ENCODE results near the gene LDLR.

Gene LDLR

DNA sequence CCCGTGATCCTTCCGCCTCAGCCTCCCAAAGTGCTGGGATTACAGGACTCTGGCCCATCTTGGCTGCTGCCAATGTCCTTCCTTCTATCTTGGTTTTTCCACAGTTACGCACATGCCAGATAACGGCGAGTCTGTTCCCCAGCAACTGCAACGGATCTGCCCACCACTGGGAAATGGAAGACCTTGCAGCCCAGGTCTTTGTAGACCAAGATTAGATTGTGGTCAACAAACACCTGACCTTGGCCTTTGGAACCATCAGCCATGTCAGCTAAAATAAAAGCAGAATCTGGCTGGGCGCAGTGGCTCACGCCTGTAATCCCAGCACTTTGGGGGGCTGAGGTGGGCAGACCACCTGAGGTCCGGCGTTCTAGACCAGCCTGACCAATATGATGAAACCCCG lies 10.4 kb upstream of the LDLR start:
- no peak overlapping the region for H3K4me2 ChIP-seq (ENCODE audit: low read depth, low read length, poor library complexity, severe bottlenecking)

DNA sequence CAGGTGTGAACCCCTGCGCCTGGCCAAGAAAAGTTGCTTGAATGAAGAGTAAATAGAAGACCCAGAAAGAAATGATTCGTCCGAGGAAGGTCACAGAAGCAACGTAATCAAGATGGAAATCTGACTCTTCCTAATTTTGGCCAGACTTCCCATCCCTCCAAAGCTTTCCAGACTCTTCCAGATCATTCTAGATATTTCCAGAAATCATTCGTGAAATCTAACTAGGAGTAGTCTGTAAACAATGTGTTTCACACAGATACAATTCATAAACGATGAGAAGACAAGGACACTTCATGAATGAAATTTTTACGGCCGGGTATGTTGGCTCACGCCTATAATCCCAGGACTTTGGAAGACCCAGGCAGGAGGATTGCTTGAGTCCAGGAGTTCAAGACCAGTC lies 9.3 kb upstream of the LDLR start:
- no peaks in the 10 kb centered on the region for H3K9me2 ChIP-seq (replicated peaks; ENCODE audit: insufficient read depth, low read length)
- H3K4me2 ChIP-seq (ENCODE audit: low read depth, low read length, poor library complexity, severe bottlenecking): no peak overlapping the region
- H3F3A ChIP-seq (ENCODE audit: insufficient read depth): no peaks in the 10 kb centered on the region
- no peak overlapping the region for H3K9ac ChIP-seq (ENCODE audit: low read length)
- no peaks in the 10 kb centered on the region for H3K9me3 ChIP-seq (ENCODE audit: insufficient read depth, low read length)
- H3K79me2 ChIP-seq (ENCODE audit: insufficient read depth, low read length): no peaks in the 10 kb centered on the region
- H3K4me3 ChIP-seq (ENCODE audit: insufficient read depth, low read length, poor library complexity, severe bottlenecking): no peak overlapping the region
- H3K27ac ChIP-seq (ENCODE audit: low read depth, low read length): no peak overlapping the region
- H3K27me3 ChIP-seq (ENCODE audit: low read length): no peaks in the 10 kb centered on the region
- H3K36me3 ChIP-seq (ENCODE audit: low read length): no peaks in the 10 kb centered on the region
- no peak overlapping the region for H2AFZ ChIP-seq (ENCODE audit: low read depth, low read length, severe bottlenecking)
- TF ChIP-seq, protein P1, sequence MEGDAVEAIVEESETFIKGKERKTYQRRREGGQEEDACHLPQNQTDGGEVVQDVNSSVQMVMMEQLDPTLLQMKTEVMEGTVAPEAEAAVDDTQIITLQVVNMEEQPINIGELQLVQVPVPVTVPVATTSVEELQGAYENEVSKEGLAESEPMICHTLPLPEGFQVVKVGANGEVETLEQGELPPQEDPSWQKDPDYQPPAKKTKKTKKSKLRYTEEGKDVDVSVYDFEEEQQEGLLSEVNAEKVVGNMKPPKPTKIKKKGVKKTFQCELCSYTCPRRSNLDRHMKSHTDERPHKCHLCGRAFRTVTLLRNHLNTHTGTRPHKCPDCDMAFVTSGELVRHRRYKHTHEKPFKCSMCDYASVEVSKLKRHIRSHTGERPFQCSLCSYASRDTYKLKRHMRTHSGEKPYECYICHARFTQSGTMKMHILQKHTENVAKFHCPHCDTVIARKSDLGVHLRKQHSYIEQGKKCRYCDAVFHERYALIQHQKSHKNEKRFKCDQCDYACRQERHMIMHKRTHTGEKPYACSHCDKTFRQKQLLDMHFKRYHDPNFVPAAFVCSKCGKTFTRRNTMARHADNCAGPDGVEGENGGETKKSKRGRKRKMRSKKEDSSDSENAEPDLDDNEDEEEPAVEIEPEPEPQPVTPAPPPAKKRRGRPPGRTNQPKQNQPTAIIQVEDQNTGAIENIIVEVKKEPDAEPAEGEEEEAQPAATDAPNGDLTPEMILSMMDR (IDR thresholded peaks at IDR 0.05; ENCODE audit: insufficient read depth, low read length, poor library complexity, severe bottlenecking): no peak
- TF ChIP-seq EZH2phosphoT487 (conservative IDR thresholded peaks at IDR 0.05; ENCODE audit: low read length): no peak
- no peaks in the 10 kb centered on the region for H4K20me1 ChIP-seq (ENCODE audit: low read depth, low read length)

More for the DNA sequence above, 10.4 kb upstream of the LDLR start:
- H3K36me3 ChIP-seq (ENCODE audit: low read length): no peaks in the 10 kb centered on the region
- no peaks in the 10 kb centered on the region for H3F3A ChIP-seq (ENCODE audit: insufficient read depth)
- no peaks in the 10 kb centered on the region for H3K9me2 ChIP-seq (replicated peaks; ENCODE audit: insufficient read depth, low read length)
- H2AFZ ChIP-seq (ENCODE audit: low read depth, low read length, severe bottlenecking): no peak overlapping the region
- no peaks in the 10 kb centered on the region for H4K20me1 ChIP-seq (ENCODE audit: low read depth, low read length)
- no peaks in the 10 kb centered on the region for H3K27me3 ChIP-seq (ENCODE audit: low read length)
- no peaks in the 10 kb centered on the region for H3K9me3 ChIP-seq (ENCODE audit: insufficient read depth, low read length)
- H3K9ac ChIP-seq (ENCODE audit: low read length): no peak overlapping the region
- H3K27ac ChIP-seq (ENCODE audit: low read depth, low read length): no peak overlapping the region
- no peaks in the 10 kb centered on the region for H3K79me2 ChIP-seq (ENCODE audit: insufficient read depth, low read length)
- TF ChIP-seq, protein P1 (IDR thresholded peaks at IDR 0.05; ENCODE audit: insufficient read depth, low read length, poor library complexity, severe bottlenecking): no peak
- no peak for TF ChIP-seq EZH2phosphoT487 (conservative IDR thresholded peaks at IDR 0.05; ENCODE audit: low read length)
- no peak overlapping the region for H3K4me3 ChIP-seq (ENCODE audit: insufficient read depth, low read length, poor library complexity, severe bottlenecking)

DNA sequence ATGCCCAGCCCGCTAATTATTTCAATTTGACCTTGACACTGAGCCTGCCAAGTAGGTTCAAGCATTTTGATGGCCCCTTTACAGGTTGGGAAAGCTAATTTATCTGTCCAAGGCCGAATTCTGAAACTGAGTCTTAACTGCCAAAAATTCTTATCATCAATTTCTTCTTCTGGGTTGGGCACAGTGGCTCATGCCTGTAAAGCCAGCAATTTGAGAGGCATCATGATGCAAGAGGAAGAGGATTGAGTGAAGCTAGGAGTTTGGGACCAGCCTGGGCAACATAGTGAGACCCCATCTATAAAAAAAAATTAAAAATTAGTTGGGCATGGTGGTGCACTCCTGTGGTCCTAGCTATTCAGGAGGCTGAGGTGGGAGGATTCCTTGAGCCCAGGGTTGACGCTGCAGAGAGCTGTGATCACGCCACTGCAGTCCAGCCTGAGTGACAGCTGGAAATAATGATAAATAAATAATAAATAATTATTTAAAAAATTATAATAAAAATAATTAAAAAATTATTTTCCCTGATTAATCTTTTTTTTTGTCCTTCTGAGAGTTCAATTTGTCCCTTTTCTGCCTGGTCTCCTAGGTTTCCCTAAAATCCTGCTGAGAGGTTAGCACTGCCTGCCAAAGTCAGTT lies 1.3 kb upstream of the LDLR start:
- H3K27ac ChIP-seq (ENCODE audit: low read depth, low read length): peak overlapping the region; percentile 91
- H3K79me2 ChIP-seq (ENCODE audit: insufficient read depth, low read length): peaks cover 25% of the 10 kb centered on the region
- no peaks in the 10 kb centered on the region for H3K9me3 ChIP-seq (ENCODE audit: insufficient read depth, low read length)
- no peaks in the 10 kb centered on the region for H3K27me3 ChIP-seq (ENCODE audit: low read length)
- no peak overlapping the region for H3K4me2 ChIP-seq (ENCODE audit: low read depth, low read length, poor library complexity, severe bottlenecking)
- peaks cover 8% of the 10 kb centered on the region; the same call in 1 of the 2 replicates for H4K20me1 ChIP-seq (ENCODE audit: low read depth, low read length)
- no peaks in the 10 kb centered on the region for H3K9me2 ChIP-seq (replicated peaks; ENCODE audit: insufficient read depth, low read length)
- H3K9ac ChIP-seq (ENCODE audit: low read length): peak overlapping the region; percentile 83; the same call in 1 of the 2 replicates
- H2AFZ ChIP-seq (ENCODE audit: low read depth, low read length, severe bottlenecking): no peak overlapping the region
- 0 out of 2 replicates have a peak, but pooled peaks cover 4% of the 10 kb centered on the region for H3K36me3 ChIP-seq (ENCODE audit: low read length)
- H3F3A ChIP-seq (ENCODE audit: insufficient read depth): peaks cover 9% of the 10 kb centered on the region; the same call in 1 of the 2 replicates
- TF ChIP-seq, protein P1 (IDR thresholded peaks at IDR 0.05; ENCODE audit: insufficient read depth, low read length, poor library complexity, severe bottlenecking): no peak
- TF ChIP-seq EZH2phosphoT487 (conservative IDR thresholded peaks at IDR 0.05; ENCODE audit: low read length): no peak
- no peak overlapping the region for H3K4me3 ChIP-seq (ENCODE audit: insufficient read depth, low read length, poor library complexity, severe bottlenecking)

Measured in SU-DHL-6 (cell line).